ENCODE results near the gene AP5Z1. TPM values are rescaled to one million over a fixed set of nuclear protein-coding genes. Genes with fewer than 3 reads are reported as not detected.

AP5Z1 gene
- polyA plus RNA-seq, 6 donors from 2014 or later, result 27.8 to 52.3 (median 37.3) TPM

DNA sequence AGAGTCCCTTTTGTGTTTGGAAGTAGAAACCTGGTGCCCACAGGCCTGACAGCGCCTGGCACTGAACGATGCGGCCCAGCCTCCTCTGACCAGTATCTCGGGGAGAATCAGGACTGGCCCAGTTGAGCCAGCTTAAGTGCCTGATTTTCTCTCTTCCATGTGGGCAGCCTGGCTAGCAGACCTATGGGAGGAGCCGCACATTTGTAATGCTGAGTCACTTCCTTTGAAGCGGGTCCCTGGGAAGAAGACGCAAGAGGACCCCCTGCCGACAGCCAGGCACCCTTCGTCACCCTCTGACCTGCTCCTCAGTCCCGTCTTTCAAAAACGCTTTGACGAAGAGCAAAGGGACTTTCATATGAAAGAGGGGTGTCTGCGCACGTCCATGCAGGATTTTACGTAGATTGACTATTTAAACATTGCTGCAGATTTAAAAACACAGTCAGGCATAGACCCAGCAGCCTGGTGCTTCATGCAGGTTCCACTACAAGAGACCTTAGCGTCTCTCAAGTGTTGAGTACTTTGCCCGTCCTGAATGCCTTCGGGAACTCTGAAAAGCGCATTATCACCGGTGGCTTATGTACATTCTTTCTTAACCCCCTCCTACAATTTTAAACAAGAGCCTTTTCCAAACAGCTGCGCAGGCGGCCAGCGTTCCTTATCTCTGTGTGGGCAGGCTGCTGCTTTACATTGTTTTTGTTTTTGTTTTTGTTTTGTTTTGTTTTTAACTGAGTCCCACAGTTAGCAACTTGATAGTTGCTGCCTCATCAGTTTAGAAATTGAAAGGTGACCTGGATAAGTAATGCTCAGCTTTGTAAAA, 36.5 kb upstream of the AP5Z1 start:
- Mint-ChIP-seq H3K4me1 (peaks cover 27 to 63% (median 35%) of the 10 kb centered on the region in 3 donors), H3K27ac (peak overlapping the region in 5 of 6 donors; percentile 64 to 89 (median 83)), H3K27me3 (no peaks in the 10 kb centered on the region), H3K9me3 (no peaks in the 10 kb centered on the region), H3K4me3 (no peak overlapping the region), H3K36me3 (peaks cover 0 to 4% of the 10 kb centered on the region in 2 donors)
- DNase-seq, result no peak
- ATAC-seq (ENCODE audit: low read depth in 2 of 2), result peak in 1 of 2 donors; percentile 11

DNA sequence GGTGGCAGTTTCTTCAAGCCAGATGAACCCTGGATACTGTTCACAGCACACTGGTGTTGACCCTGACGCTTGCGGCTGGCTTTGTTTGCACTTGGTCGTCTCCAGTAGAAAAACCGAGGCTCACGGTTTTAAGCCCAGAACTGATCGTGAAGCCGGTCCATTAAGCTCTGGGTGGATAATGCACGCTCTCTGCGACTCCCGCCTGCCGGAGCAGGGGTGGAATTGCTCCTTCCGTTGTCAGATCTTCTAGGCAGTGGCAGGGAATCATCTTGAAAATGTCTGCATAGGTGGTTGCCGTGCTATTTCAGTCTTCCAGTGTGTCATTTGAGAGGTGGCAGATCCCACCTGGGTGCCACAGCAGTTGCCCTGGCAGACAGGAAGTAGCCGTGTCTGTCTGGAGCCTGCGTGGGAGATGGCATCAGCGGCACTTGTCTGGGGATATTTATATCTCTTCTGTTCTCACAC, 35.9 kb upstream of the AP5Z1 start:
- H3K9me3 Mint-ChIP-seq, result no peaks in the 10 kb centered on the region
- H3K27me3 Mint-ChIP-seq, result no peaks in the 10 kb centered on the region
- peak; percentile 21 for DNase-seq
- H3K36me3 Mint-ChIP-seq, result peaks cover 0 to 4% of the 10 kb centered on the region in 2 donors
- peak overlapping the region in 4 of 8 donors; percentile 46 to 80 (median 58) for H3K4me3 Mint-ChIP-seq
- ATAC-seq (ENCODE audit: low read depth in 2 of 2), result peak; percentile 64 to 67
- peaks cover 26 to 66% (median 36%) of the 10 kb centered on the region in 3 donors for H3K4me1 Mint-ChIP-seq
- peak overlapping the region in 5 of 6 donors; percentile 64 to 83 (median 78) for H3K27ac Mint-ChIP-seq

DNA sequence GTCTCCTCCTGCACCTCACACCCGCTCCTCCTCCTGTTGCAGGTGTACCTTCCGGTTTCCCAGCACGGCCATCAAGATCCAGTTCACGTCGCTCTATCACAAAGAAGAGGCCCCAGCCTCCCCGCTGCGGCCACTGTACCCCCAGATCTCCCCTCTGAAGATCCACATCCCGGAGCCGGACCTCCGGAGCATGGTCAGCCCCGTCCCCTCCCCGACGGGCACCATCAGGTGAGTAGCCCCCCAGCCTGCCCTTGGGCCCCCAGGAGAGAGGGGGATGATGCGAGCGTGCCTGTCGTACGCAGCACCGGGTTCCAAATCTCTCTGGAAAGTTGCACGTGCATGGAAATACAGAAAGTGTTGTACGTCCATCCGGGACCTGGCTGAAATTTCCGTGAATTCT, 34.6 kb upstream of the AP5Z1 start:
- no peak for DNase-seq
- Mint-ChIP-seq H3K27me3 (no peaks in the 10 kb centered on the region), H3K4me1 (peaks cover 33 to 70% (median 42%) of the 10 kb centered on the region in 3 donors), H3K27ac (peak overlapping the region in 2 of 6 donors; percentile 16 to 57), H3K9me3 (no peaks in the 10 kb centered on the region), H3K4me3 (no peak overlapping the region), H3K36me3 (peaks cover 0 to 4% of the 10 kb centered on the region in 2 donors)
- no peak for ATAC-seq (ENCODE audit: low read depth in 2 of 2)

- peaks cover 0 to 4% of the 10 kb centered on the region in 2 donors for H3K36me3 Mint-ChIP-seq
Observed at GRCh38 chr7:4742051-4742573, 33.3 kb upstream of the AP5Z1 start.

GRCh38 chr7:4742852-4743251, 32.6 kb upstream of the AP5Z1 start:
- Mint-ChIP-seq H3K9me3 (no peaks in the 10 kb centered on the region), H3K4me1 (peaks cover 36 to 69% (median 50%) of the 10 kb centered on the region in 3 donors), H3K27ac (peak overlapping the region in 3 of 6 donors; percentile 29 to 90 (median 57)), H3K36me3 (peaks cover 2 to 6% of the 10 kb centered on the region in 2 donors), H3K27me3 (no peaks in the 10 kb centered on the region), H3K4me3 (peak overlapping the region in 4 of 8 donors; percentile 25 to 57 (median 34))
- no peak for ATAC-seq (ENCODE audit: low read depth in 2 of 2)
- no peak for DNase-seq

More at GRCh38 chr7:4742051-4742573, 33.3 kb upstream of the AP5Z1 start:
- DNase-seq (no peak), ATAC-seq (ENCODE audit: low read depth in 2 of 2) (no peak)
- peak overlapping the region in 5 of 6 donors; percentile 24 to 82 (median 75) for H3K27ac Mint-ChIP-seq
- H3K4me1 Mint-ChIP-seq, result peaks cover 38 to 73% (median 48%) of the 10 kb centered on the region in 3 donors
- H3K9me3 Mint-ChIP-seq, result no peaks in the 10 kb centered on the region
- H3K4me3 Mint-ChIP-seq, result peak overlapping the region in 1 of 8 donors; percentile 24
- H3K27me3 Mint-ChIP-seq, result no peaks in the 10 kb centered on the region

- no peaks in the 10 kb centered on the region for H3K9me3 Mint-ChIP-seq
- peak; percentile 74 to 78 for ATAC-seq (ENCODE audit: low read depth in 2 of 2)
- peak; percentile 54 for DNase-seq
- peak overlapping the region; percentile 79 to 92 (median 86) for H3K4me3 Mint-ChIP-seq
- no peaks in the 10 kb centered on the region for H3K27me3 Mint-ChIP-seq
- peaks cover 40 to 62% (median 47%) of the 10 kb centered on the region in 3 donors for H3K4me1 Mint-ChIP-seq
- H3K36me3 Mint-ChIP-seq, result peaks cover 10 to 17% of the 10 kb centered on the region in 2 donors
- peak overlapping the region; percentile 59 to 94 (median 90) for H3K27ac Mint-ChIP-seq
Observed at GRCh38 chr7:4744391-4745264, 30.8 kb upstream of the AP5Z1 start.

GRCh38 chr7:4745265-4745919, 30.0 kb upstream of the AP5Z1 start:
- DNase-seq (no peak), ATAC-seq (ENCODE audit: low read depth in 2 of 2) (peak; percentile 17 to 31)
- Mint-ChIP-seq H3K9me3 (no peaks in the 10 kb centered on the region), H3K4me1 (peaks cover 38 to 58% (median 43%) of the 10 kb centered on the region in 3 donors), H3K4me3 (peak overlapping the region; percentile 79 to 92 (median 86)), H3K27ac (peak overlapping the region; percentile 89 to 94 (median 91)), H3K27me3 (no peaks in the 10 kb centered on the region), H3K36me3 (peaks cover 10 to 17% of the 10 kb centered on the region in 2 donors)

GRCh38 chr7:4745971-4746919, 29.2 kb upstream of the AP5Z1 start:
- ATAC-seq (ENCODE audit: low read depth in 2 of 2), result no peak
- no peaks in the 10 kb centered on the region for H3K9me3 Mint-ChIP-seq

DNA sequence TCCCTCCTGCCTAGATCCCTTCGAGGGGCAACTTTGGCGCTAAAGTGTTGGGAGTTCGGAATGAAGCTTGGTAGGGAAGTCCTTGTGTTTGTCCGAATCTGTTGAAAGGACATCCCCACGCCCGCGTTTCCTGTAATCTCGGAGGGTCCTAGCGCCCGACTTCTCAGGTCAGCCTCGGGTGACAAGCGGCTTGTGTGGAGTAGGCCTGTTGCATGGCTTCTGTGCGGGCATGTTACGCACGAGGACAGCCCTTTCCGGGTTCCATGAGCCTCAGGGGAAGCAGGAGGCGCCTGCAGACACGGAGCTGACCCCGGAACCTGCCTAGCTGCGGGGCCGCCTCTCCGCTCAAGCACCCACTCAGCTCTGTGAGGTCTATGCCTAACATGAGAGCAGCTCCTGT, 28.4 kb upstream of the AP5Z1 start:
- peaks cover 38 to 56% (median 43%) of the 10 kb centered on the region in 3 donors for H3K4me1 Mint-ChIP-seq
- DNase-seq (no peak), ATAC-seq (ENCODE audit: low read depth in 2 of 2) (no peak)
- no peaks in the 10 kb centered on the region for H3K9me3 Mint-ChIP-seq
- peak overlapping the region in 4 of 8 donors; percentile 32 to 64 (median 50) for H3K4me3 Mint-ChIP-seq
- peak overlapping the region in 4 of 6 donors; percentile 15 to 89 (median 58) for H3K27ac Mint-ChIP-seq
- H3K27me3 Mint-ChIP-seq, result no peaks in the 10 kb centered on the region
- peaks cover 6 to 17% of the 10 kb centered on the region in 2 donors for H3K36me3 Mint-ChIP-seq

More at GRCh38 chr7:4745971-4746919, 29.2 kb upstream of the AP5Z1 start:
- peak; percentile 17 for DNase-seq
- peaks cover 38 to 61% (median 43%) of the 10 kb centered on the region in 3 donors for H3K4me1 Mint-ChIP-seq
- no peaks in the 10 kb centered on the region for H3K27me3 Mint-ChIP-seq
- peak overlapping the region; percentile 89 to 94 (median 91) for H3K27ac Mint-ChIP-seq
- peaks cover 10 to 17% of the 10 kb centered on the region in 2 donors for H3K36me3 Mint-ChIP-seq
- H3K4me3 Mint-ChIP-seq, result peak overlapping the region; percentile 79 to 92 (median 86)

- Mint-ChIP-seq H3K27ac (peak overlapping the region in 4 of 6 donors; percentile 0 to 89 (median 70)), H3K4me3 (peak overlapping the region in 6 of 8 donors; percentile 14 to 77 (median 58)), H3K4me1 (peaks cover 38 to 56% (median 43%) of the 10 kb centered on the region in 3 donors)
Observed at GRCh38 chr7:4747746-4748145, 27.7 kb upstream of the AP5Z1 start.

GRCh38 chr7:4748231-4748681, 27.2 kb upstream of the AP5Z1 start:
- Mint-ChIP-seq H3K36me3 (peaks cover 6 to 17% of the 10 kb centered on the region in 2 donors), H3K27ac (peak overlapping the region in 4 of 6 donors; percentile 26 to 89 (median 72)), H3K4me1 (peaks cover 38 to 56% (median 42%) of the 10 kb centered on the region in 3 donors), H3K4me3 (peak overlapping the region in 5 of 8 donors; percentile 14 to 77 (median 43)), H3K9me3 (no peaks in the 10 kb centered on the region), H3K27me3 (no peaks in the 10 kb centered on the region)
- no peak for DNase-seq
- ATAC-seq (ENCODE audit: low read depth in 2 of 2), result no peak

More at GRCh38 chr7:4747746-4748145, 27.7 kb upstream of the AP5Z1 start:
- ATAC-seq (ENCODE audit: low read depth in 2 of 2) (no peak), DNase-seq (no peak)
- Mint-ChIP-seq H3K9me3 (no peaks in the 10 kb centered on the region), H3K27me3 (no peaks in the 10 kb centered on the region), H3K36me3 (peaks cover 6 to 17% of the 10 kb centered on the region in 2 donors)
